Left renal cortex interstitium (tissue), 4 donors: ENCODE measurements around the gene UBC. TPM values are rescaled to one million over a fixed set of nuclear protein-coding genes. Genes with fewer than 3 reads are reported as not detected.
"Not testable (repeated sequence)": the region's sequence is repeated elsewhere in the genome, so short reads cannot be mapped to it uniquely, and the experiment has no call there.

Experiments used
- DNase-seq, 4 donors: peaks; one replicate each; pipeline ENCODE4 v3.0.0-alpha.2; 2013; ENCODE audit warnings: low read depth in 4 of 4, low spot score in 2 of 4, missing footprints in 1 of 4
- polyA plus RNA-seq, 4 donors: library from polyadenylated mRNA; unstranded; fragments of 120-200 nt; gene quantifications; one replicate each; pipeline ENCODE4 v1.2.1, GENCODE V29; 2013; ENCODE audit not compliant: insufficient read length in 4 of 4

Gene UBC
- polyA plus RNA-seq, 4 donors: 839 to 1,466 (median 979) TPM

- no peak for DNase-seq
Measured at GRCh38 chr12:124938108-124938507, 23.7 kb upstream of the UBC start.

- not testable (repeated sequence) for DNase-seq
Measured at GRCh38 chr12:124931528-124931927, 17.1 kb upstream of the UBC start.

- no peak for DNase-seq
Measured at GRCh38 chr12:124930586-124930985, 16.1 kb upstream of the UBC start.

- DNase-seq: no peak
Measured at GRCh38 chr12:124929649-124930419, 15.4 kb upstream of the UBC start.

- no peak for DNase-seq
Measured at GRCh38 chr12:124928912-124929530, 14.6 kb upstream of the UBC start.

- DNase-seq: no peak
Measured at GRCh38 chr12:124928095-124928911, 13.9 kb upstream of the UBC start.

- peak; percentile 81 to 96 (median 84) for DNase-seq
Measured at GRCh38 chr12:124927201-124928094, 13.0 kb upstream of the UBC start.

- not testable (repeated sequence) for DNase-seq
Measured at GRCh38 chr12:124925782-124926181, 11.3 kb upstream of the UBC start.

- no peak for DNase-seq
Measured at GRCh38 chr12:124925117-124925516, 10.7 kb upstream of the UBC start.

- no peak for DNase-seq
Measured at GRCh38 chr12:124923905-124924734, 9.7 kb upstream of the UBC start.

GRCh38 chr12:124921200-124922031 lies 7.0 kb upstream of the UBC start:
- peak in 1 of 4 donors; percentile 62 for DNase-seq

- no peak for DNase-seq
Measured at GRCh38 chr12:124920353-124920935, 6.0 kb upstream of the UBC start.

- no peak for DNase-seq
Measured at GRCh38 chr12:124919521-124920352, 5.3 kb upstream of the UBC start.

- DNase-seq: not testable (repeated sequence)
Measured at GRCh38 chr12:124918622-124918988, 4.2 kb upstream of the UBC start.

GRCh38 chr12:124917841-124918621 lies 3.6 kb upstream of the UBC start:
- DNase-seq: no peak

GRCh38 chr12:124917135-124917840 lies 2.8 kb upstream of the UBC start:
- DNase-seq: peak; percentile 93 to 100 (median 96)
